GM18502 (cell line): ENCODE data around the gene SAA2.
"Not testable (repeated sequence)": the region's sequence is repeated elsewhere in the genome, so short reads cannot be mapped to it uniquely, and the experiment has no call there.

ENCODE experiments used
- ATAC-seq: cut with Tn5 transposase; IDR thresholded peaks from one replicate; pipeline ENCODE4 v1.9.1; 2021; ENCODE audit warnings: mild to moderate bottlenecking; ENCODE audit not compliant: unreplicated experiment, poor library complexity

Gene SAA2

DNA sequence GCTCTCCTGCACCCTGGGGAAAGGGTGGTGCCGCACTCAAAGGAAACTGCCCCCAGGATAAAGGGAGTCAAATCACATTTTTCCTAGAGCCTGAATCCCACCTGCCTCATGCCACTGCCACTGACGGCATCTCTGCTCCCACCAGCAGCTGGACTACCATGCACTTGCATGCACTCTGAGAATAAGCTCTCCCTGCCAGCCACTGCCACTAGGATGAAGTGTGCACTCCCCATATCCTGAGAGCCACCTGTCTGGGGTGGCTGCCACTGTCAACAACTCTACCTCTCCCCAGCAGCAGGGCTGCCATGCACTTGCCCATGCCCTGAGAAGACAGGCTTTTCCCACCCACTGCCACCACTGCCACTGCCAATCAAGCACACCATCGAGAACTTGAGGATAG lies 44.2 kb downstream of the SAA2 start:
- no peak for ATAC-seq

DNA sequence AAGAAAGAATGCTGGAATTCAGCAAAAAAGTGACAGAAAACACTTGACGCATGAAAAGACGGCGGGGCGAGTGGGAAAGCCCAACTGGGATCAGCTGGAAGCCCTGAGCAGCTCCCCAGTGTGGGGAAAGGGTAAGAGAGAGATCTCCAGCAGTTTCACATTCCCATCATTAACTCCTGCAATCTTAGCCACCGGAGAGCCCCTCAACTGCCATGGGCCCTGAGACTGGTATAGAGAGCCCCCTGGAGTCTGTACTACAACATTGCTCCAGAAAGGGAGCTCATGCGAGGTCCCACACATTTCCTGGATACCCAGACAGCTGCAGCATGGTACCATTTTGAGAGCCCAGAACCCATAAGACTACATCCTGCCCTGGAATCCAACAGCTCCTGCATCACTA lies 44.7 kb downstream of the SAA2 start:
- ATAC-seq, result no peak

DNA sequence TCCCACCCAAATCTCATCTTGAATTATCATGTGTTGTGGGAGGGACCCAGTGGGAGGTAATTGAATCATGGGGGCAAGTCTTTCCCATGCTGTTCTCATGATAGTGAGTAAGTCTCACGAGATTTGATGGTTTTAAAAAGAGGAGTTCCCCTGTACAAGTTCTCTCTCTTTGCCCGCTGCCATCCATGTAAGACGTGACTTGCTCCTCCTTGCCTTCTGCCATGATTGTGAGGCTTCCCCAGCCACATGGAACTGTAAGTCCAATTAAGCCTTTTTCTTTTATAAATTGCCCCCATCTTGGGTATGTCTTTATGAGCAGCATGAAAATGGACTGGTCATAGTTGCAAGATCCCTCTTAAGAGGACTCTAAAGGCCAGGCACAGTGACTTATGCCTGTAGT lies 50.7 kb downstream of the SAA2 start:
- not testable (repeated sequence) for ATAC-seq

DNA sequence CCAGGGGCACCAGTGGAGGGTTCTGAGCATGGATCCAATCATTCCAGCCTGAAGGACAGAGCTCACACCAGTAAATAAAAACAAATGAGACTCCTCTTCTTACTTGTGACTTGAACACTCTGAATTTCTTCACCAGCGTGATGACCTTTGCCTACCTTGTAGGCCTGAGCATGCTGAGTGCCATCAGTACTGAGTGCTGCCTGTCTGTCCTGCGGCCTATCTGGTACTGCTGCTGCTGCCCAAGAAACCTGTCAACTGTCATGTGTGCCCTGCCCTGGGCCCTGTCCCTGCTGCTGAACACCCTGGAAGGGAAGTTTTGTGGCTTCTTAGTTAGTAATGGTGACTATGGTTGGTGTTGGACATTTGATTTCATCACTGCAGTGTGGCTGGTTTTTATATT lies 51.9 kb downstream of the SAA2 start:
- no peak for ATAC-seq
